NT2/D1 (cell line): Measurements from ENCODE around the gene CRNN.

Experiments used
- SUZ12 ChIP-seq: IDR thresholded peaks from 2 replicates; pipeline ENCODE4 v1.6.1; 2011; ENCODE audit not compliant: insufficient read length, insufficient read depth; ENCODE audit errors: extremely low read depth
- YY1 ChIP-seq: IDR thresholded peaks from 2 replicates; pipeline ENCODE4 v1.6.1; 2011; ENCODE audit not compliant: insufficient read length, insufficient read depth
- ZNF274 ChIP-seq: IDR thresholded peaks from 2 replicates; pipeline ENCODE4 v1.6.1; 2011; ENCODE audit warnings: mild to moderate bottlenecking, low read depth, low read length

DNA sequence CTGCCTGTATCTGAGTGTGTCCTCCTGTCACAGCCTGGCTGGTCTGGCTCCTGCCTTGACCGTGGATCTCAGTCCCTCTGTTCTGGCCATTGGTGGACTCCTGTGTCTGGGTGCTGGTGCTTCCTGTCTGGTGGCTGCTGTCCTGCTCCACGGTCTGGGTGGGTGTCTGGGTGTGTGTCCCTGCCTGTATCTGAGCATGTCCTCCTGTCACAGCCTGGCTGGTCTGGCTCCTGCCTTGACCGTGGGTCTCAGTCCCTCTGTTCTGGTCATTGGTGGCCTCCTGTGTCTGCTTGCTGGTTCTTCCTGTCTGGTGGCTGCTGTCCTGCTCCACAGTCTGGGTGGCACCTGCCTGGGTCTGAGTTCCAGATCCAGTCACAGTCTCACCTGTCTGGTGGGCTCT lies 4.0 kb downstream of the CRNN start:
- TF ChIP-seq ZNF274 (no peak), YY1 (no peak), SUZ12 (no peak)
